H1 (cell line): ENCODE data around the gene TDRD3. TPM values are rescaled to one million over a fixed set of nuclear protein-coding genes. Genes with fewer than 3 reads are reported as not detected.

Experiments
- CTCF ChIA-PET: fragments of 300-600 bp; sonication (Branson Sonifier 250); formaldehyde crosslinking; loops from one replicate; lab custom pipeline; 2021; ENCODE audit not compliant: partially characterized antibody; lab: Charles Lee
- POLR2A ChIA-PET: fragments of 300-600 bp; sonication (Branson Sonifier 250); formaldehyde crosslinking; loops from one replicate; lab custom pipeline; 2021; ENCODE audit warnings: inconsistent platforms; ENCODE audit not compliant: partially characterized antibody; lab: Charles Lee
- DNase-seq, 2 experiments: peaks; one replicate each; pipeline versions ENCODE4 v3.0.0 to v3.0.0-alpha.2; 2010 to 2022; ENCODE audit warnings: low spot score in 2 of 2, low read depth in 1 of 2, mixed read lengths in 1 of 2
- FAIRE-seq: peaks from 2 replicates; lab custom pipeline; 2011; peaks lifted over from hg19 to GRCh38; lab: Jason Lieb, UNC
- H2AFZ ChIP-seq: 2 replicates; pipeline ENCODE4 v1.8.1; 2012; ENCODE audit warnings: low read length, inconsistent platforms
- H2AK5ac ChIP-seq: 2 replicates; pipeline ENCODE4 v1.6.1; 2013; ENCODE audit warnings: low read depth, low read length
- H2BK120ac ChIP-seq: replicated peaks from 2 replicates; pipeline ENCODE3; 2013; ENCODE audit warnings: low read depth, low read length, inconsistent platforms
- H2BK12ac ChIP-seq: 2 replicates; pipeline ENCODE4 v1.6.1; 2013; ENCODE audit warnings: low read depth, low read length
- H2BK15ac ChIP-seq: 2 replicates; pipeline ENCODE4 v1.6.1; 2013; ENCODE audit warnings: low read length
- H2BK20ac ChIP-seq: 2 replicates; pipeline ENCODE4 v1.6.1; 2013; ENCODE audit warnings: low read length
- H2BK5ac ChIP-seq: 2 replicates; pipeline ENCODE4 v1.6.1; 2013; ENCODE audit warnings: low read depth, low read length
- H3K14ac ChIP-seq: 2 replicates; pipeline ENCODE4 v1.6.1; 2013; ENCODE audit warnings: inconsistent platforms; ENCODE audit not compliant: insufficient read length
- H3K18ac ChIP-seq: 2 replicates; pipeline ENCODE4 v1.6.1; 2013; ENCODE audit warnings: low read length; ENCODE audit errors: extremely low read depth
- H3K23ac ChIP-seq: 2 replicates; pipeline ENCODE4 v1.6.1; 2013; ENCODE audit warnings: inconsistent platforms; ENCODE audit not compliant: insufficient read length
- H3K23me2 ChIP-seq: 2 replicates; pipeline ENCODE4 v1.6.1; 2013; ENCODE audit warnings: low read depth, low read length
- H3K27ac ChIP-seq: 2 replicates; pipeline ENCODE4 v1.6.1; 2011; ENCODE audit warnings: low read depth, low read length, inconsistent platforms
- H3K27me3 ChIP-seq, 4 experiments: replicated peaks in 1 of 4; 1 replicate in 1 of 4; 2 replicates in 3 of 4; pipeline versions ENCODE4 v1.6.1 to v1.8.1; 2011 to 2013; ENCODE audit warnings: low read length in 3 of 4, mild to moderate bottlenecking in 3 of 4, inconsistent platforms in 2 of 4, mixed read lengths in 2 of 4, moderate library complexity in 1 of 4; ENCODE audit not compliant: control insufficient read depth in 3 of 4, insufficient read depth in 3 of 4; ENCODE audit errors: extremely low read depth in 1 of 4
- H3K36me3 ChIP-seq, 4 experiments: 2 replicates each; pipeline versions ENCODE4 v1.6.1 to v1.8.1; 2011 to 2013; ENCODE audit warnings: mild to moderate bottlenecking in 4 of 4, low read length in 3 of 4, moderate library complexity in 2 of 4, control low read depth in 1 of 4, inconsistent platforms in 1 of 4; ENCODE audit not compliant: insufficient read depth in 4 of 4, control insufficient read depth in 2 of 4
- H3K4ac ChIP-seq: replicated peaks from 2 replicates; pipeline ENCODE3; 2013; ENCODE audit warnings: low read length, low read depth, mixed read lengths, inconsistent platforms; ENCODE audit not compliant: insufficient read length
- H3K4me1 ChIP-seq, 4 experiments: replicated peaks in 1 of 4; 1 replicate in 1 of 4; 2 replicates in 3 of 4; pipeline versions ENCODE4 v1.6.1 to v1.8.1; 2011 to 2013; ENCODE audit warnings: low read length in 3 of 4, inconsistent platforms in 2 of 4, mixed read lengths in 1 of 4; ENCODE audit not compliant: insufficient read depth in 4 of 4, control insufficient read depth in 3 of 4
- H3K4me2 ChIP-seq, 2 experiments: 2 replicates each; pipeline versions ENCODE4 v1.6.1 to v1.8.1; 2011 to 2013; ENCODE audit warnings: low read depth in 2 of 2, low read length in 2 of 2, control low read depth in 1 of 2, inconsistent platforms in 1 of 2, mild to moderate bottlenecking in 1 of 2; ENCODE audit not compliant: insufficient read depth in 1 of 2
- H3K4me3 ChIP-seq, 4 experiments: fragments of 200-600, 300-600 bp in 1 of 4; sonication (generic), shearing (Covaris generic), sonication (Bioruptor Twin) in 1 of 4; 2 replicates each; pipeline versions ENCODE4 v1.5.1 to v1.8.1; 2011 to 2016; ENCODE audit warnings: low read length in 4 of 4, low read depth in 3 of 4, control low read depth in 2 of 4, inconsistent platforms in 2 of 4, mild to moderate bottlenecking in 2 of 4, mixed read lengths in 1 of 4, moderate library complexity in 1 of 4; ENCODE audit not compliant: insufficient read depth in 2 of 4; ENCODE audit errors: extremely low read depth in 1 of 4
- H3K56ac ChIP-seq: replicated peaks from 2 replicates; pipeline ENCODE3; 2013; ENCODE audit warnings: low read depth, mild to moderate bottlenecking, mixed read lengths, low read length, inconsistent platforms; ENCODE audit not compliant: insufficient read length
- H3K79me1 ChIP-seq: 2 replicates; pipeline ENCODE4 v1.6.1; 2013; ENCODE audit warnings: low read depth, low read length, control low read depth
- H3K79me2 ChIP-seq, 2 experiments: 2 replicates each; pipeline versions ENCODE4 v1.6.1 to v1.8.1; 2012 to 2013; ENCODE audit warnings: low read length in 2 of 2, mild to moderate bottlenecking in 2 of 2, inconsistent platforms in 1 of 2; ENCODE audit not compliant: insufficient read depth in 2 of 2, control insufficient read depth in 1 of 2
- H3K9ac ChIP-seq, 4 experiments: replicated peaks in 1 of 4; 1 replicate in 1 of 4; 2 replicates in 3 of 4; pipeline versions ENCODE4 v1.6.1 to v1.8.1; 2011 to 2013; ENCODE audit warnings: low read depth in 3 of 4, low read length in 3 of 4, control low read depth in 2 of 4, mild to moderate bottlenecking in 2 of 4, moderate library complexity in 2 of 4, inconsistent platforms in 1 of 4; ENCODE audit errors: extremely low read depth in 1 of 4
- H3K9me3 ChIP-seq, 2 experiments: 2 replicates each; pipeline versions ENCODE4 v1.6.1 to v1.8.1; 2012 to 2013; ENCODE audit warnings: mild to moderate bottlenecking in 2 of 2, moderate library complexity in 2 of 2, control low read depth in 1 of 2, inconsistent platforms in 1 of 2, low read depth in 1 of 2, low read length in 1 of 2, mixed read lengths in 1 of 2; ENCODE audit not compliant: insufficient read depth in 2 of 2
- H4K20me1 ChIP-seq, 2 experiments: replicated peaks in 1 of 2; 2 replicates each; pipeline versions ENCODE3 to v1.8.1; 2011 to 2013; ENCODE audit warnings: inconsistent platforms in 2 of 2, low read length in 2 of 2, mild to moderate bottlenecking in 1 of 2; ENCODE audit not compliant: insufficient read depth in 2 of 2, control insufficient read depth in 1 of 2
- H4K5ac ChIP-seq: 2 replicates; pipeline ENCODE4 v1.6.1; 2013; ENCODE audit warnings: low read length, low read depth, mixed read lengths, inconsistent platforms; ENCODE audit not compliant: insufficient read length
- H4K8ac ChIP-seq: 2 replicates; pipeline ENCODE4 v1.8.0; 2013; ENCODE audit warnings: mild to moderate bottlenecking, moderate library complexity, low read length, inconsistent platforms; ENCODE audit not compliant: insufficient read depth; ENCODE audit errors: extremely low read depth
- H4K91ac ChIP-seq: replicated peaks from 2 replicates; pipeline ENCODE3; 2013; ENCODE audit warnings: low read length, mixed read lengths, inconsistent platforms; ENCODE audit not compliant: insufficient read length
- CBX5 ChIP-seq: fragments of 300-800, 300-1000 bp; sonication (generic); IDR thresholded peaks from 2 replicates; pipeline ENCODE4 v1.7.1; 2016; ENCODE audit warnings: antibody characterized with exemption, low read length, low read depth
- CBX8 ChIP-seq: fragments of 300-800, 300-1000 bp; sonication (generic); IDR thresholded peaks from 2 replicates; pipeline ENCODE4 v1.7.1; 2016; ENCODE audit warnings: low read depth, low read length, borderline replicate concordance
- GTF2F1 ChIP-seq: IDR thresholded peaks from 2 replicates; pipeline ENCODE4 v1.6.1; 2012; ENCODE audit warnings: low read depth, low read length, improper control_type of control experiment, borderline replicate concordance
- HDAC6 ChIP-seq: IDR thresholded peaks from one replicate; pipeline ENCODE4 v1.7.1; 2012; ENCODE audit warnings: low read depth, mild to moderate bottlenecking, inconsistent platforms, low read length, moderate library complexity
- JUN ChIP-seq: IDR thresholded peaks from 2 replicates; pipeline ENCODE4 v1.6.1; 2011; ENCODE audit warnings: low read depth, mild to moderate bottlenecking, improper control_type of control experiment, low read length
- KDM5A ChIP-seq: fragments of 200-600 bp; IDR thresholded peaks from 2 replicates; pipeline ENCODE4 v1.7.1; 2012; ENCODE audit warnings: mild to moderate bottlenecking, low read length, inconsistent platforms, mixed read lengths
- RFX5 ChIP-seq: IDR thresholded peaks from 2 replicates; pipeline ENCODE4 v1.6.1; 2011; ENCODE audit warnings: low read depth, low read length, improper control_type of control experiment, borderline replicate concordance
- SIN3A ChIP-seq, 2 experiments: IDR thresholded peaks in 1 of 2; conservative IDR thresholded peaks in 1 of 2; 2 replicates each; pipeline ENCODE4 v1.6.1; 2011 to 2012; ENCODE audit warnings: low read length in 2 of 2, improper control_type of control experiment in 1 of 2, low read depth in 1 of 2, mild to moderate bottlenecking in 1 of 2
- SIRT6 ChIP-seq: IDR thresholded peaks from one replicate; pipeline ENCODE4 v1.7.1; 2012; ENCODE audit warnings: low read length, inconsistent platforms
- SP2 ChIP-seq: IDR thresholded peaks from 2 replicates; pipeline ENCODE4 v1.6.1; 2012; ENCODE audit warnings: mild to moderate bottlenecking, low read length, inconsistent platforms
- YY1 ChIP-seq: IDR thresholded peaks from 2 replicates; pipeline ENCODE4 v1.6.1; 2011; ENCODE audit warnings: low read depth, mild to moderate bottlenecking, low read length
- ZNF274 ChIP-seq: IDR thresholded peaks from 2 replicates; pipeline ENCODE4 v1.7.0; 2012; ENCODE audit warnings: low read length, borderline replicate concordance; ENCODE audit errors: extremely low read depth
- WGBS, 2 experiments: shearing (Covaris generic) in 1 of 2; methylation state at CpG; one replicate each; pipeline versions ENCODE4 v1.1.6 to v1.1.7; 2013 to 2015; ENCODE audit warnings: low lambda C conversion rate in 2 of 2, mixed read lengths in 2 of 2, inconsistent platforms in 1 of 2, low coverage in 1 of 2, missing lambda C conversion rate in 1 of 2; ENCODE audit not compliant: insufficient replicate concordance in 2 of 2, insufficient coverage in 1 of 2, insufficient read length in 1 of 2; ENCODE audit errors: extremely low coverage in 1 of 2, missing lambda C conversion rate in 1 of 2; 5-methylcytosine and 5-hydroxymethylcytosine counted together
- polyA plus RNA-seq, 7 experiments: library from polyadenylated mRNA; depleted of rRNA in 3 of 7; stranded (reverse) in 5 of 7; unstranded in 2 of 7; fragments of >200 nt in 5 of 7; fragments of 200-250 nt in 2 of 7; gene quantifications; 1 replicate in 5 of 7; 2 replicates in 1 of 7; 4 replicates in 1 of 7; pipeline versions ENCODE4 v1.2.1 to v1.2.3, GENCODE V29; 2011 to 2013; ENCODE audit warnings: missing spikeins in 2 of 7, mixed read lengths in 2 of 7
- total RNA-seq: library from RNA; stranded (reverse); fragmentation: NEBNext Ultra II Directional; extraction: Animal tissue kit (Norgen Biotek cat#: 25700); gene quantifications from 2 replicates; pipeline ENCODE4 v1.2.1, GENCODE V29; 2021
- TF ChIP-seq, protein P1 (sequence below): IDR thresholded peaks from 2 replicates; pipeline ENCODE4 v1.6.1; 2011; ENCODE audit warnings: low read length, improper control_type of control experiment

Gene TDRD3
- total and polyA plus RNA-seq, 2 of the 8 experiments (the other 6 are each of a cell fraction or from before 2014, with no cell fraction given): 2.5 to 14.7 TPM

DNA sequence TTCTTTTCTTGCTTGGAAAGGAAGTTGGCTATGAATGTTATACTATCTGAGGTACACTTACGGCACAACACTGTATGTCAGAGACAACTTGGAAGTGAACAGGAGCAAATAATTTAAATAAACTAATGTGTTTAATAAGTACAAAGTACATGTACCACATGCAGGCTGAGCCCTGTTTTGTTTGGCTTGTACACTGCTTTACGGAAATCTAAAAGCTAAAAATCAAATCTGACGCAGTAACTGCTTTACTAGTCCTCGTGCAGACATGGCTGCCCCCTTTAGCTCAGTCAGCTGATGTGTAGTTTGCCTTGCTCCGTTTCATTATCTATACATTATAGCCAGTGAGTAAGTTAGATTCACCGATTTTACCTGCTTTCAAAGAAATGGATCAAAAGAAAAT is 36.5 kb downstream of the TDRD3 start:
- no peaks in the 10 kb centered on the region for H3K23me2 ChIP-seq
- no peak overlapping the region for H3K18ac ChIP-seq
- no peak overlapping the region for H3K27ac ChIP-seq
- no peak overlapping the region for H3K56ac ChIP-seq
- H3K23ac ChIP-seq: no peak overlapping the region
- H3K4ac ChIP-seq: no peak overlapping the region
- no peak overlapping the region for H3K14ac ChIP-seq
- no peak overlapping the region for H3K9ac ChIP-seq
- H3K4me3 ChIP-seq: no peak overlapping the region
- H3K27me3 ChIP-seq: no peaks in the 10 kb centered on the region
- no peak for DNase-seq
- no peak for FAIRE-seq
- H4K91ac ChIP-seq: no peak overlapping the region
- no peak overlapping the region for H2BK120ac ChIP-seq
- no peak overlapping the region for H2BK12ac ChIP-seq
- H4K20me1 ChIP-seq: no peaks in the 10 kb centered on the region
- no peaks in the 10 kb centered on the region for H3K79me1 ChIP-seq
- CTCF ChIA-PET: interaction anchor here (0.7 to 1.5 kb wide), 5 partner anchors 15 to 754 kb away, joined by 3 to 4 read pairs (median 3); no protein-coding TSS in a partner anchor
- no peaks in the 10 kb centered on the region for H3K4me1 ChIP-seq
- 86% methylated on average over 6 of the region's 6 CpGs; no CpG with 5 or more reads in 1 of the 2 experiments for whole genome bisulfite sequencing, 2 experiments
- no peak overlapping the region for H2AK5ac ChIP-seq
- H2BK20ac ChIP-seq: no peak overlapping the region
- H4K8ac ChIP-seq: no peak overlapping the region
- POLR2A ChIA-PET: no interaction called here
- H2AFZ ChIP-seq: no peak overlapping the region
- H3K4me2 ChIP-seq: no peak overlapping the region
- H3K9me3 ChIP-seq: 0 out of 4 replicates have a peak, but pooled peaks cover 0 to 3% of the 10 kb centered on the region in 2 experiments
- no peaks in the 10 kb centered on the region for H3K36me3 ChIP-seq
- no peak overlapping the region for H4K5ac ChIP-seq
- no peak overlapping the region for H2BK15ac ChIP-seq
- no peaks in the 10 kb centered on the region; a peak in 1 of 4 replicates for H3K79me2 ChIP-seq
- H2BK5ac ChIP-seq: no peak overlapping the region
- TF ChIP-seq ZNF274 (no peak), HDAC6 (no peak), CBX8 (no peak), SP2 (no peak), SIN3A (conservative IDR thresholded peaks at IDR 0.05 in 1 of 2, IDR thresholded peaks at IDR 0.05 in 1 of 2; ENCODE audit: low read depth in 1 of 2, low read length in 2 of 2) (no peak), JUN (no peak), KDM5A (no peak), CBX5 (no peak), GTF2F1 (no peak), SIRT6 (no peak), YY1 (no peak), RFX5 (no peak)
- TF ChIP-seq, protein P1, sequence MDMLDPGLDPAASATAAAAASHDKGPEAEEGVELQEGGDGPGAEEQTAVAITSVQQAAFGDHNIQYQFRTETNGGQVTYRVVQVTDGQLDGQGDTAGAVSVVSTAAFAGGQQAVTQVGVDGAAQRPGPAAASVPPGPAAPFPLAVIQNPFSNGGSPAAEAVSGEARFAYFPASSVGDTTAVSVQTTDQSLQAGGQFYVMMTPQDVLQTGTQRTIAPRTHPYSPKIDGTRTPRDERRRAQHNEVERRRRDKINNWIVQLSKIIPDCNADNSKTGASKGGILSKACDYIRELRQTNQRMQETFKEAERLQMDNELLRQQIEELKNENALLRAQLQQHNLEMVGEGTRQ: no peak
